Nephron (organoid): ENCODE data around the gene EPB41.
"Not testable (repeated sequence)": the region's sequence is repeated elsewhere in the genome, so short reads cannot be mapped to it uniquely, and the experiment has no call there.

Experiments used
- H3K27ac Mint-ChIP-seq, 3 experiments: 2 replicates each; pipeline ENCODE4 v1.8.0; 2020; ENCODE audit warnings: mixed read lengths in 3 of 3, mild to moderate bottlenecking in 2 of 3, moderate library complexity in 1 of 3
- H3K27me3 Mint-ChIP-seq: 2 replicates; pipeline ENCODE4 v1.8.0; 2021; ENCODE audit warnings: low read depth, mild to moderate bottlenecking, moderate library complexity, mixed read lengths
- H3K36me3 Mint-ChIP-seq: 2 replicates; pipeline ENCODE4 v1.8.0; 2020; ENCODE audit warnings: low read depth, mixed read lengths
- H3K4me1 Mint-ChIP-seq: 2 replicates; pipeline ENCODE4 v1.8.0; 2020; ENCODE audit warnings: mixed read lengths
- H3K4me3 Mint-ChIP-seq, 3 experiments: 2 replicates each; pipeline ENCODE4 v1.8.0; 2020; ENCODE audit warnings: mild to moderate bottlenecking in 3 of 3, mixed read lengths in 3 of 3, moderate library complexity in 2 of 3
- H3K9me3 Mint-ChIP-seq: 2 replicates; pipeline ENCODE4 v1.8.0; 2020; ENCODE audit warnings: mixed read lengths
- CTCF ChIP-seq, 3 experiments: fragments of 200-600 bp; sonication (generic); IDR thresholded peaks; one replicate each; pipeline ENCODE4 v1.5.0; 2021; ENCODE audit warnings: antibody characterized with exemption in 3 of 3; ENCODE audit not compliant: unreplicated experiment in 3 of 3

Gene EPB41

GRCh38 chr1:29043274-29043965 lies 129.1 kb downstream of the EPB41 start:
- Mint-ChIP-seq H3K9me3 (no peaks in the 10 kb centered on the region), H3K4me1 (peaks cover 8% of the 10 kb centered on the region), H3K27me3 (no peaks in the 10 kb centered on the region), H3K27ac (peak overlapping the region; percentile 3 to 47 (median 43)), H3K4me3 (no peak overlapping the region), H3K36me3 (peaks cover 38% of the 10 kb centered on the region)
- TF ChIP-seq CTCF (IDR thresholded peaks at IDR 0.05; ENCODE audit: unreplicated experiment in 3 of 3), result no peak

- no peak for TF ChIP-seq CTCF (IDR thresholded peaks at IDR 0.05; ENCODE audit: unreplicated experiment in 3 of 3)
- Mint-ChIP-seq H3K4me1 (peaks cover 8% of the 10 kb centered on the region), H3K9me3 (no peaks in the 10 kb centered on the region), H3K4me3 (no peak overlapping the region), H3K27ac (peak overlapping the region in 1 of 3 experiments; percentile 3), H3K36me3 (peaks cover 40% of the 10 kb centered on the region), H3K27me3 (no peaks in the 10 kb centered on the region)
Measured at GRCh38 chr1:29044010-29044409, 129.6 kb downstream of the EPB41 start.

GRCh38 chr1:29045663-29046062 lies 131.3 kb downstream of the EPB41 start:
- peaks cover 39% of the 10 kb centered on the region for H3K36me3 Mint-ChIP-seq
- H3K27ac Mint-ChIP-seq, H3K4me3 Mint-ChIP-seq, H3K27me3 Mint-ChIP-seq, H3K9me3 Mint-ChIP-seq: not testable (repeated sequence)
- peaks cover 19% of the 10 kb centered on the region for H3K4me1 Mint-ChIP-seq

GRCh38 chr1:29047142-29047541 lies 132.8 kb downstream of the EPB41 start:
- H3K27ac Mint-ChIP-seq, result no peak overlapping the region
- H3K4me1 Mint-ChIP-seq, result peaks cover 23% of the 10 kb centered on the region
- H3K9me3 Mint-ChIP-seq, result no peaks in the 10 kb centered on the region
- no peak overlapping the region for H3K4me3 Mint-ChIP-seq
- H3K27me3 Mint-ChIP-seq, result no peaks in the 10 kb centered on the region
- peaks cover 31% of the 10 kb centered on the region for H3K36me3 Mint-ChIP-seq
- TF ChIP-seq CTCF (IDR thresholded peaks at IDR 0.05; ENCODE audit: unreplicated experiment in 3 of 3), result no peak

- Mint-ChIP-seq H3K9me3 (no peaks in the 10 kb centered on the region), H3K4me3 (no peak overlapping the region), H3K4me1 (peaks cover 26% of the 10 kb centered on the region), H3K27me3 (no peaks in the 10 kb centered on the region), H3K27ac (peak overlapping the region; percentile 43 to 64 (median 53)), H3K36me3 (peaks cover 23% of the 10 kb centered on the region)
- TF ChIP-seq CTCF (IDR thresholded peaks at IDR 0.05; ENCODE audit: unreplicated experiment in 3 of 3), result no peak
Measured at GRCh38 chr1:29050166-29050565, 135.8 kb downstream of the EPB41 start.

- Mint-ChIP-seq H3K27me3 (no peaks in the 10 kb centered on the region), H3K9me3 (no peaks in the 10 kb centered on the region), H3K36me3 (peaks cover 14% of the 10 kb centered on the region), H3K4me1 (peaks cover 26% of the 10 kb centered on the region), H3K27ac (peak overlapping the region; percentile 23 to 66 (median 48)), H3K4me3 (no peak overlapping the region)
- no peak for TF ChIP-seq CTCF (IDR thresholded peaks at IDR 0.05; ENCODE audit: unreplicated experiment in 3 of 3)
Measured at GRCh38 chr1:29052100-29052499, 137.7 kb downstream of the EPB41 start.
